Measurements from ENCODE around the gene CRYAA. TPM values are rescaled to one million over a fixed set of nuclear protein-coding genes. Genes with fewer than 3 reads are reported as not detected.

The CRYAA gene
- total RNA-seq, 1 experiment from 2014 or later: not detected

GRCh38 chr21:43195121-43196021, 26.6 kb downstream of the CRYAA start:
- RAD21 ChIA-PET (ENCODE audit: low non-redundant PET in 1 of 2, low total read pairs in 2 of 2, uncharacterized antibody in 2 of 2, unreplicated experiment in 2 of 2): no interaction called here
- DNase-seq (ENCODE audit: low read depth, low spot score) (no peak), ATAC-seq (no peak)
- peaks cover 3% of the 10 kb centered on the region; the same call in 1 of the 2 replicates for H3K27me3 ChIP-seq (ENCODE audit: insufficient read depth, low read length)
- H3K36me3 ChIP-seq (ENCODE audit: control insufficient read depth in 1 of 2, insufficient read depth in 2 of 2, low read length in 2 of 2): no peaks in the 10 kb centered on the region
- H2AFZ ChIP-seq (ENCODE audit: low read depth, low read length, poor library complexity, severe bottlenecking): no peak overlapping the region
- BruUV-seq (replicated peaks): no TSS peak
- intact Hi-C loops (cut with micrococcal nuclease): no loop called here
- no peaks in the 10 kb centered on the region for H4K20me1 ChIP-seq (ENCODE audit: insufficient read depth)
- TF ChIP-seq REST (IDR thresholded peaks at IDR 0.05; ENCODE audit: low read depth) (no peak), CEBPB (IDR thresholded peaks at IDR 0.05; ENCODE audit: low read depth) (no peak), ELF1 (IDR thresholded peaks at IDR 0.05; ENCODE audit: borderline replicate concordance, low read depth) (no peak), CTCF (IDR thresholded peaks at IDR 0.05 in 2 of 3, conservative IDR thresholded peaks at IDR 0.05 in 1 of 3; ENCODE audit: borderline replicate concordance in 1 of 3, insufficient read depth in 1 of 3, low read depth in 2 of 3, low read length in 2 of 3) (no peak), ZFX (IDR thresholded peaks at IDR 0.05) (no peak), POLR2A (IDR thresholded peaks at IDR 0.05; ENCODE audit: borderline replicate concordance, extremely low read depth, insufficient read depth, insufficient read length) (no peak)
- H3K4me2 ChIP-seq (ENCODE audit: low read length): no peak overlapping the region
- CTCF ChIA-PET: no interaction called here
- H3K4me1 ChIP-seq (ENCODE audit: control insufficient read depth in 1 of 2, insufficient read depth in 2 of 2, low read length in 2 of 2): no peaks in the 10 kb centered on the region
- POLR2A ChIA-PET: no interaction called here
- H3K4me3 ChIP-seq (replicated peaks in 1 of 2; ENCODE audit: low read depth in 1 of 2, low read length in 2 of 2): no peak overlapping the region
- no peak overlapping the region for H3K9ac ChIP-seq (ENCODE audit: low read length)
- no peak overlapping the region for H3K27ac ChIP-seq (ENCODE audit: low read depth, low read length)
- H3K9me3 ChIP-seq (ENCODE audit: control insufficient read depth in 1 of 2, insufficient read depth in 1 of 2, low read depth in 1 of 2, low read length in 2 of 2): peaks cover 0 to 2% of the 10 kb centered on the region in 2 experiments; a peak in 2 of 4 replicates
- no peaks in the 10 kb centered on the region for H3K79me2 ChIP-seq (ENCODE audit: insufficient read depth, low read length)
- H3K9me2 ChIP-seq (ENCODE audit: insufficient read depth): no peaks in the 10 kb centered on the region
